ENCODE data around the gene ADGRA1.
"Not testable (repeated sequence)": the region's sequence is repeated elsewhere in the genome, so short reads cannot be mapped to it uniquely, and the experiment has no call there.

The ADGRA1 gene

GRCh38 chr10:133097961-133098360 is 10.2 kb downstream of the ADGRA1 start:
- DNase-seq, result no peak

- DNase-seq, result no peak
Measured at GRCh38 chr10:133098426-133099124, 10.9 kb downstream of the ADGRA1 start.

GRCh38 chr10:133099571-133099970 is 11.8 kb downstream of the ADGRA1 start:
- no peak for DNase-seq

- DNase-seq, result no peak
Measured at GRCh38 chr10:133100186-133100585, 12.5 kb downstream of the ADGRA1 start.

- DNase-seq, result no peak
Measured at GRCh38 chr10:133100706-133101415, 13.1 kb downstream of the ADGRA1 start.

- DNase-seq, result no peak
Measured at GRCh38 chr10:133101416-133101810, 13.7 kb downstream of the ADGRA1 start.

- DNase-seq, result no peak
Measured at GRCh38 chr10:133102415-133103095, 14.8 kb downstream of the ADGRA1 start.

GRCh38 chr10:133103311-133103910 is 15.7 kb downstream of the ADGRA1 start:
- DNase-seq, result no peak

- DNase-seq, result no peak
Measured at GRCh38 chr10:133104068-133104962, 16.6 kb downstream of the ADGRA1 start.

- DNase-seq, result no peak
Measured at GRCh38 chr10:133104963-133105640, 17.4 kb downstream of the ADGRA1 start.

- no peak for DNase-seq
Measured at GRCh38 chr10:133105686-133106390, 18.1 kb downstream of the ADGRA1 start.

- no peak for DNase-seq
Measured at GRCh38 chr10:133106516-133106915, 18.8 kb downstream of the ADGRA1 start.

GRCh38 chr10:133107442-133107841 is 19.7 kb downstream of the ADGRA1 start:
- no peak for DNase-seq

- DNase-seq, result no peak
Measured at GRCh38 chr10:133109711-133110110, 22.0 kb downstream of the ADGRA1 start.

- DNase-seq, result no peak
Measured at GRCh38 chr10:133110133-133110532, 22.4 kb downstream of the ADGRA1 start.

- DNase-seq, result no peak
Measured at GRCh38 chr10:133110609-133111275, 23.0 kb downstream of the ADGRA1 start.

GRCh38 chr10:133111640-133112039 is 23.9 kb downstream of the ADGRA1 start:
- DNase-seq, result not testable (repeated sequence)

- DNase-seq, result no peak
Measured at GRCh38 chr10:133113146-133113830, 25.6 kb downstream of the ADGRA1 start.

- no peak for DNase-seq
Measured at GRCh38 chr10:133113847-133114246, 26.1 kb downstream of the ADGRA1 start.

- no peak for DNase-seq
Measured at GRCh38 chr10:133114251-133114650, 26.5 kb downstream of the ADGRA1 start.

Measured in CD4-positive, alpha-beta T cell treated with Interleukin-1 beta for 1 hour (primary cell).